ENCODE data around the gene PAFAH1B1.

DNA sequence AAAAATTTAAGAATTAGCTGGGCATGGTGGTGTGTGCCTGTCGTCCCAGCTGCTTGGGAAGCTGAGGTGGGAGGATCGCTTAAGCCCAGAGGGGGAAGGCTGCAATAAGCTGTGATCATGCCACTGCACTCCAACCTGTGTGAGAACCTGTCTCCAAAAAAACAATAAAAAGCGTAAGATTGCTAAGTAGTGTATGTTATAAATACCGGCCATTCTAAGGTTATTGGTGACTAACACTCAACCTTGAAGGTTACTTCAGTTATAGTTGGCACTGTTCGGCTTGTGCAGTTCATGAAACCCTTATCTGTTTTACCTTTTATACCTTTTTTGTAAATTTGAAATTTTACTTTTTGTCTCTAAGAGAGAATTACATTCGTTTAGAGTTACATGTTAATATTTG, 44.0 kb downstream of the PAFAH1B1 start:
- no peak for TF ChIP-seq CTCF (IDR thresholded peaks at IDR 0.05; ENCODE audit: low read depth, low read length, missing input control)
- TF ChIP-seq TAF1 (conservative IDR thresholded peaks at IDR 0.05), result no peak
- TF ChIP-seq HNF4G (IDR thresholded peaks at IDR 0.05), result no peak
- no peak for TF ChIP-seq JUND (IDR thresholded peaks at IDR 0.05)
- TF ChIP-seq, protein P1, sequence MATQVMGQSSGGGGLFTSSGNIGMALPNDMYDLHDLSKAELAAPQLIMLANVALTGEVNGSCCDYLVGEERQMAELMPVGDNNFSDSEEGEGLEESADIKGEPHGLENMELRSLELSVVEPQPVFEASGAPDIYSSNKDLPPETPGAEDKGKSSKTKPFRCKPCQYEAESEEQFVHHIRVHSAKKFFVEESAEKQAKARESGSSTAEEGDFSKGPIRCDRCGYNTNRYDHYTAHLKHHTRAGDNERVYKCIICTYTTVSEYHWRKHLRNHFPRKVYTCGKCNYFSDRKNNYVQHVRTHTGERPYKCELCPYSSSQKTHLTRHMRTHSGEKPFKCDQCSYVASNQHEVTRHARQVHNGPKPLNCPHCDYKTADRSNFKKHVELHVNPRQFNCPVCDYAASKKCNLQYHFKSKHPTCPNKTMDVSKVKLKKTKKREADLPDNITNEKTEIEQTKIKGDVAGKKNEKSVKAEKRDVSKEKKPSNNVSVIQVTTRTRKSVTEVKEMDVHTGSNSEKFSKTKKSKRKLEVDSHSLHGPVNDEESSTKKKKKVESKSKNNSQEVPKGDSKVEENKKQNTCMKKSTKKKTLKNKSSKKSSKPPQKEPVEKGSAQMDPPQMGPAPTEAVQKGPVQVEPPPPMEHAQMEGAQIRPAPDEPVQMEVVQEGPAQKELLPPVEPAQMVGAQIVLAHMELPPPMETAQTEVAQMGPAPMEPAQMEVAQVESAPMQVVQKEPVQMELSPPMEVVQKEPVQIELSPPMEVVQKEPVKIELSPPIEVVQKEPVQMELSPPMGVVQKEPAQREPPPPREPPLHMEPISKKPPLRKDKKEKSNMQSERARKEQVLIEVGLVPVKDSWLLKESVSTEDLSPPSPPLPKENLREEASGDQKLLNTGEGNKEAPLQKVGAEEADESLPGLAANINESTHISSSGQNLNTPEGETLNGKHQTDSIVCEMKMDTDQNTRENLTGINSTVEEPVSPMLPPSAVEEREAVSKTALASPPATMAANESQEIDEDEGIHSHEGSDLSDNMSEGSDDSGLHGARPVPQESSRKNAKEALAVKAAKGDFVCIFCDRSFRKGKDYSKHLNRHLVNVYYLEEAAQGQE (IDR thresholded peaks at IDR 0.05), result no peak
- no peak for TF ChIP-seq RAD21 (IDR thresholded peaks at IDR 0.05)
- TF ChIP-seq, protein P2, sequence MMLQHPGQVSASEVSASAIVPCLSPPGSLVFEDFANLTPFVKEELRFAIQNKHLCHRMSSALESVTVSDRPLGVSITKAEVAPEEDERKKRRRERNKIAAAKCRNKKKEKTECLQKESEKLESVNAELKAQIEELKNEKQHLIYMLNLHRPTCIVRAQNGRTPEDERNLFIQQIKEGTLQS (IDR thresholded peaks at IDR 0.05), result no peak
- TF ChIP-seq FOXA1 (IDR thresholded peaks at IDR 0.05), result no peak
- no peak for TF ChIP-seq FOXA2 (IDR thresholded peaks at IDR 0.05)
- TF ChIP-seq RXRA (IDR thresholded peaks at IDR 0.05), result no peak
- TF ChIP-seq MAX (IDR thresholded peaks at IDR 0.05), result no peak
- no peak for TF ChIP-seq SP1 (IDR thresholded peaks at IDR 0.05)
- no peak for TF ChIP-seq GABPA (IDR thresholded peaks at IDR 0.05 in 1 of 2, conservative IDR thresholded peaks at IDR 0.05 in 1 of 2)
